Endothelial cell of umbilical vein (primary cell): ENCODE results near the gene WNT6. TPM values are rescaled to one million over a fixed set of nuclear protein-coding genes. Genes with fewer than 3 reads are reported as not detected.

Experiments
- BruUV-seq: library from RNA; stranded (reverse); fragments of 400-500 nt; replicated peaks from 2 replicates; lab custom pipeline; 2021; lab: Mats Ljungman, UMichigan
- CTCF ChIA-PET: fragments of 300-600, 350-600 bp; sonication (Branson Sonifier 250); formaldehyde crosslinking; loops from one replicate; lab custom pipeline; 2021; ENCODE audit warnings: antibody characterized with exemption, inconsistent platforms; lab: Charles Lee
- POLR2A ChIA-PET: fragments of 300-600, 350-600 bp; sonication (Branson Sonifier 250); formaldehyde crosslinking; loops from one replicate; lab custom pipeline; 2021; ENCODE audit warnings: antibody characterized with exemption, inconsistent platforms; lab: Charles Lee
- DNase-seq: peaks from one replicate; pipeline ENCODE4 v3.0.0-alpha.2; 2011; ENCODE audit warnings: low read depth, low spot score
- FAIRE-seq: peaks from 2 replicates; lab custom pipeline; 2011; peaks lifted over from hg19 to GRCh38; lab: Jason Lieb, UNC
- H2AFZ ChIP-seq: 2 replicates; pipeline ENCODE4 v1.6.0; 2012; ENCODE audit warnings: low read depth, low read length, control low read depth, inconsistent platforms
- H3K27ac ChIP-seq: 2 replicates; pipeline ENCODE4 v1.5.1; 2011; ENCODE audit warnings: low read depth, mild to moderate bottlenecking, control low read depth, low read length, moderate library complexity; ENCODE audit not compliant: insufficient read depth
- H3K27me3 ChIP-seq, 2 experiments: 2 replicates each; pipeline versions ENCODE4 v1.6.0 to v1.6.1; 2011; ENCODE audit warnings: low read length in 2 of 2, mixed read lengths in 1 of 2; ENCODE audit not compliant: control insufficient read depth in 2 of 2, insufficient read depth in 2 of 2
- H3K36me3 ChIP-seq, 2 experiments: 2 replicates in 1 of 2; 3 replicates in 1 of 2; pipeline ENCODE4 v1.5.1; 2011; ENCODE audit warnings: low read length in 2 of 2, mild to moderate bottlenecking in 1 of 2, moderate library complexity in 1 of 2; ENCODE audit not compliant: control insufficient read depth in 2 of 2, insufficient read depth in 2 of 2; ENCODE audit errors: extremely low read depth in 1 of 2
- H3K4me1 ChIP-seq: 3 replicates; pipeline ENCODE4 v1.5.1; 2011; ENCODE audit warnings: mild to moderate bottlenecking, low read length; ENCODE audit not compliant: control insufficient read depth, insufficient read depth; ENCODE audit errors: extremely low read depth
- H3K4me2 ChIP-seq: 2 replicates; pipeline ENCODE4 v1.6.1; 2011; ENCODE audit warnings: low read length, control low read depth, mixed read lengths; ENCODE audit not compliant: insufficient read depth
- H3K4me3 ChIP-seq, 3 experiments: fragments of 200-600 bp in 1 of 3; sonication (generic), shearing (Covaris generic) in 1 of 3; replicated peaks in 1 of 3; 2 replicates each; pipeline ENCODE4 v1.5.1; 2011 to 2016; ENCODE audit warnings: control low read depth in 3 of 3, low read length in 3 of 3, mild to moderate bottlenecking in 2 of 3, inconsistent platforms in 1 of 3, low read depth in 1 of 3, moderate library complexity in 1 of 3; ENCODE audit not compliant: insufficient read depth in 1 of 3
- H3K79me2 ChIP-seq: 2 replicates; pipeline ENCODE4 v1.6.0; 2012; ENCODE audit warnings: low read length, inconsistent platforms; ENCODE audit not compliant: control insufficient read depth, insufficient read depth
- H3K9ac ChIP-seq: replicated peaks from 2 replicates; pipeline ENCODE3; 2011; ENCODE audit warnings: low read length, control low read depth; ENCODE audit not compliant: insufficient read depth; ENCODE audit errors: extremely low read depth
- H3K9me1 ChIP-seq: replicated peaks from 3 replicates; pipeline ENCODE4 v1.6.0; 2011; ENCODE audit warnings: mild to moderate bottlenecking, low read length; ENCODE audit not compliant: control insufficient read depth, insufficient read depth; ENCODE audit errors: extremely low read depth
- H3K9me3 ChIP-seq: replicated peaks from 2 replicates; pipeline ENCODE4 v1.5.1; 2012; ENCODE audit warnings: low read length, inconsistent platforms; ENCODE audit not compliant: control insufficient read depth, insufficient read depth
- H4K20me1 ChIP-seq: replicated peaks from 2 replicates; pipeline ENCODE3; 2011; ENCODE audit warnings: mild to moderate bottlenecking, low read length; ENCODE audit not compliant: control insufficient read depth, insufficient read depth; ENCODE audit errors: extremely low read depth
- EZH2 ChIP-seq: IDR thresholded peaks from 2 replicates; pipeline ENCODE4 v1.6.1; 2012; ENCODE audit warnings: borderline replicate concordance, low read depth, mild to moderate bottlenecking, moderate library complexity, low read length, inconsistent platforms; ENCODE audit not compliant: severe bottlenecking
- FOS ChIP-seq: IDR thresholded peaks from 2 replicates; pipeline ENCODE4 v1.6.1; 2011; ENCODE audit warnings: mild to moderate bottlenecking, low read length, moderate library complexity, borderline replicate concordance; ENCODE audit not compliant: insufficient read depth
- GATA2 ChIP-seq: IDR thresholded peaks from 2 replicates; pipeline ENCODE4 v1.7.0; 2011; ENCODE audit warnings: low read depth, mild to moderate bottlenecking, moderate library complexity, mixed read lengths, low read length; ENCODE audit not compliant: insufficient read length, insufficient read depth
- JUN ChIP-seq: IDR thresholded peaks from 2 replicates; pipeline ENCODE4 v1.6.1; 2011; ENCODE audit warnings: borderline replicate concordance, low read depth; ENCODE audit not compliant: insufficient read length, insufficient read depth
- MYC ChIP-seq: IDR thresholded peaks from one replicate; pipeline ENCODE4 v1.6.1; 2011; ENCODE audit warnings: mild to moderate bottlenecking, low read depth, low read length
- POLR2A ChIP-seq: IDR thresholded peaks from 2 replicates; pipeline ENCODE4 v1.6.1; 2012; ENCODE audit warnings: low read depth, mild to moderate bottlenecking, control low read depth, low read length
- POLR2AphosphoS5 ChIP-seq: IDR thresholded peaks from 2 replicates; pipeline ENCODE4 v1.6.1; 2012; ENCODE audit warnings: low read depth, mild to moderate bottlenecking, control low read depth, low read length, moderate library complexity; ENCODE audit not compliant: insufficient read depth
- dilution Hi-C: fragments of 300-500 bp; cut with MboI; formaldehyde crosslinking; loops from one replicate; pipeline ENCODE4 v1.15.0; 2019; ENCODE audit warnings: low sequenced_read_pairs; ENCODE audit not compliant: extremely low pct_ligation_motif_present
- intact Hi-C: fragments of 100-400 bp; cut with micrococcal nuclease; formaldehyde crosslinking; loops from one replicate; pipeline ENCODE4 v1.10.0; 2022
- polyA plus RNA-seq, 4 experiments: library from polyadenylated mRNA; depleted of rRNA in 3 of 4; stranded (reverse) in 3 of 4; unstranded in 1 of 4; fragments of >200 nt; gene quantifications; 2 replicates each; pipeline versions ENCODE4 v1.2.1 to v1.2.3, GENCODE V29; 2011 to 2012; ENCODE audit warnings: missing spikeins in 1 of 4
- total RNA-seq: library from RNA; stranded (reverse); gene quantifications from 2 replicates; pipeline ENCODE4 v1.2.3, GENCODE V29; 2021
- TF ChIP-seq, protein P1 (sequence below): IDR thresholded peaks from 2 replicates; pipeline ENCODE4 v1.6.1; 2011; ENCODE audit not compliant: insufficient read depth, insufficient read length
- TF ChIP-seq, protein P2 (sequence below), 2 donors: IDR thresholded peaks; 1 replicate in 1 of 2; 2 replicates in 1 of 2; pipeline ENCODE4 v1.5.1; 2011; ENCODE audit warnings: low read length in 2 of 2, mild to moderate bottlenecking in 2 of 2, moderate library complexity in 2 of 2, control low read depth in 1 of 2, inconsistent platforms in 1 of 2, low read depth in 1 of 2; ENCODE audit not compliant: insufficient read depth in 1 of 2; ENCODE audit errors: extremely low read depth in 1 of 2

WNT6 gene
- total and polyA plus RNA-seq, 2 donors (not counting 3 experiments of a cell fraction or from before 2014, with no cell fraction given): not detected

DNA sequence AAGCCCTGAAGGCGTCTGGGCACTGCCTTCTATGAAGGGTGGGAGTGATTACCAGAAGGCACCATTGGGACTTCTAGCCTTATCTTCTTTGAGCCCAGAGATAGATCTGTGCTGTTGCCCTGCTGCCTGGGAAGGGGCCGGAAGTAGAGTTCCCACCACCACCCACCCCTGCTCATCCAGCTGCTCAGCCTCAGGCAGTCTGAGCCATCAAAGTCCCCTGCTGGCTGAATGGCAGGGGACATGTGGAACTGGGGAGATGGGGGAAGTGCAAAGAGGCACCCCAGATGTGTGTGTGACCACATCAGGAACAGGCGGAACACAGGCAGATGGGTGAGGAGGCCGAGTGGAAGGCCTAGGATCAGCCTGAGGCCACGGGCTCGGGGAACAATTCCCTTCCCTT is 17.7 kb downstream of the WNT6 start:
- FAIRE-seq (no peak), DNase-seq (no peak)
- Histone ChIP-seq H3K9me1 (no peaks in the 10 kb centered on the region), H2AFZ (no peak overlapping the region), H3K27me3 (peaks cover 76 to 86% of the 10 kb centered on the region in 2 experiments), H3K9me3 (no peaks in the 10 kb centered on the region), H3K4me3 (no peak overlapping the region), H3K4me1 (no peaks in the 10 kb centered on the region), H3K9ac (no peak overlapping the region), H3K79me2 (no peaks in the 10 kb centered on the region), H3K4me2 (no peak overlapping the region), H3K27ac (no peak overlapping the region), H3K36me3 (no peaks in the 10 kb centered on the region), H4K20me1 (no peaks in the 10 kb centered on the region)
- TF ChIP-seq JUN: no peak
- TF ChIP-seq POLR2AphosphoS5: no peak
- TF ChIP-seq FOS: no peak
- TF ChIP-seq POLR2A: no peak
- TF ChIP-seq, protein P1, sequence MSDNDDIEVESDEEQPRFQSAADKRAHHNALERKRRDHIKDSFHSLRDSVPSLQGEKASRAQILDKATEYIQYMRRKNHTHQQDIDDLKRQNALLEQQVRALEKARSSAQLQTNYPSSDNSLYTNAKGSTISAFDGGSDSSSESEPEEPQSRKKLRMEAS: no peak
- intact Hi-C loops: loop anchor here (2.0 to 10.0 kb wide), 2 partner anchors 25 to 277 kb away; no protein-coding TSS in a partner anchor
- dilution Hi-C loops: no loop called here
- no TSS peak for BruUV-seq
- POLR2A ChIA-PET: no interaction called here
- CTCF ChIA-PET: interaction anchor here (1.1 to 10.5 kb wide), 16 partner anchors 9 to 277 kb away, joined by 3 to 362 read pairs (median 12); partner anchors contain the start of genes FEV and WNT6

DNA sequence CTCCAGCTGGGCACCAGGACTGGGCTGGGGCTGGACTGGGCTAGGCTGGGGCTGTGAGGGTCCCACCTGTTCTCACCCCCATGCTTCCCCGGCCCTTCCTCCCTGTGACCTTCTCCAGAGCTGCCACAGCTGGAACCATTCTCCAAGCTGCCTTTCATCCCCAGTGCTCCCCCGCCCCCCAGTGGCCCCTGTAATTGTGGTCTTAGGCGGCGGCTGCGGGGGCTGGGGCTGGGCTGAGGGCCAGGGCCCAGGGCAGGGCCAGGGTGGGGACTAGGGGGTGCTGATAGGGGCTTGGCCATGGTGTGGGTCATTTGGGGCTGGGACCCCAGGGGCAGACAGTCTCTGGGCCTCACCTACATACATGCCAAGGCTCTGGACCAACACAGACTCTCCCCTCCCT is 18.3 kb downstream of the WNT6 start:
- dilution Hi-C loops: no loop called here
- H3K9me3 ChIP-seq: no peaks in the 10 kb centered on the region
- no peak overlapping the region for H3K27ac ChIP-seq
- H3K79me2 ChIP-seq: no peaks in the 10 kb centered on the region
- BruUV-seq: no TSS peak
- no peak overlapping the region for H3K9ac ChIP-seq
- FAIRE-seq (no peak), DNase-seq (no peak)
- no peak overlapping the region for H2AFZ ChIP-seq
- H3K9me1 ChIP-seq: no peaks in the 10 kb centered on the region
- H3K27me3 ChIP-seq: peaks cover 76 to 86% of the 10 kb centered on the region in 2 experiments
- no peak overlapping the region for H3K4me2 ChIP-seq
- no peaks in the 10 kb centered on the region for H3K4me1 ChIP-seq
- H4K20me1 ChIP-seq: no peaks in the 10 kb centered on the region
- intact Hi-C loops: loop anchor here (2.0 to 10.0 kb wide), 2 partner anchors 25 to 277 kb away; no protein-coding TSS in a partner anchor
- POLR2A ChIA-PET: no interaction called here
- H3K36me3 ChIP-seq: no peaks in the 10 kb centered on the region
- no peak overlapping the region for H3K4me3 ChIP-seq
- TF ChIP-seq POLR2A: no peak
- no peak for TF ChIP-seq GATA2
- no peak for TF ChIP-seq FOS
- TF ChIP-seq, protein P2, sequence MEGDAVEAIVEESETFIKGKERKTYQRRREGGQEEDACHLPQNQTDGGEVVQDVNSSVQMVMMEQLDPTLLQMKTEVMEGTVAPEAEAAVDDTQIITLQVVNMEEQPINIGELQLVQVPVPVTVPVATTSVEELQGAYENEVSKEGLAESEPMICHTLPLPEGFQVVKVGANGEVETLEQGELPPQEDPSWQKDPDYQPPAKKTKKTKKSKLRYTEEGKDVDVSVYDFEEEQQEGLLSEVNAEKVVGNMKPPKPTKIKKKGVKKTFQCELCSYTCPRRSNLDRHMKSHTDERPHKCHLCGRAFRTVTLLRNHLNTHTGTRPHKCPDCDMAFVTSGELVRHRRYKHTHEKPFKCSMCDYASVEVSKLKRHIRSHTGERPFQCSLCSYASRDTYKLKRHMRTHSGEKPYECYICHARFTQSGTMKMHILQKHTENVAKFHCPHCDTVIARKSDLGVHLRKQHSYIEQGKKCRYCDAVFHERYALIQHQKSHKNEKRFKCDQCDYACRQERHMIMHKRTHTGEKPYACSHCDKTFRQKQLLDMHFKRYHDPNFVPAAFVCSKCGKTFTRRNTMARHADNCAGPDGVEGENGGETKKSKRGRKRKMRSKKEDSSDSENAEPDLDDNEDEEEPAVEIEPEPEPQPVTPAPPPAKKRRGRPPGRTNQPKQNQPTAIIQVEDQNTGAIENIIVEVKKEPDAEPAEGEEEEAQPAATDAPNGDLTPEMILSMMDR (IDR thresholded peaks at IDR 0.05; ENCODE audit: extremely low read depth in 1 of 2, insufficient read depth in 1 of 2, low read depth in 1 of 2, low read length in 2 of 2): no peak
- TF ChIP-seq POLR2AphosphoS5: no peak
- no peak for TF ChIP-seq EZH2
- TF ChIP-seq MYC: no peak
- TF ChIP-seq, protein P1: no peak
- TF ChIP-seq JUN: no peak
- CTCF ChIA-PET: interaction anchor here (1.0 to 10.5 kb wide), 10 partner anchors 9 to 276 kb away, joined by 3 to 362 read pairs (median 16); partner anchors contain the start of gene WNT6
